LNCAP (cell line): ENCODE measurements around the gene HIVEP3.

Source experiments
- CTCF ChIP-seq: fragments of 450-650 bp; IDR thresholded peaks from 2 replicates; pipeline ENCODE4 v1.5.1; 2017; ENCODE audit warnings: mild to moderate bottlenecking

The HIVEP3 gene

DNA sequence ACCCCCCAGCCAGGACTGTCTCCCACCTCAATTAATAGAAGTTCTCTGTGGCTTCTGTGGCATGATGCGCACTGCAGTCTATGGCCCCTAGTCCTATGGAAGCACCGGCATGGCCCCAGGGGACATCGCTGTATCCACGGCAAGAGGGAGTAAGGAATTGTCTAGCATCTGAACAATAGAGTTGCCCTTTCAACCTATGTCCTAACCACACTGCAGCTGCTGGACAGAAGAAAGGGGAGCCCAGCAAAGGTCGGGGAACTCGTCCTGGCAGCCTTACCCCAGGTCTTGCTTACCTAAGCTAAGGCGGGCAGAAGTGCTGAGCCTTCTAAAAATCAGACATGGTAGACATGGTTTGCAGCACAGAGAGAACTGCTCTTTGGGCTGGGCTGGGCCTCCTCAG is 330.9 kb downstream of the HIVEP3 start:
- no peak for TF ChIP-seq CTCF

GRCh38 chr1:41586230-41586629 is 332.5 kb downstream of the HIVEP3 start:
- TF ChIP-seq CTCF, result no peak

DNA sequence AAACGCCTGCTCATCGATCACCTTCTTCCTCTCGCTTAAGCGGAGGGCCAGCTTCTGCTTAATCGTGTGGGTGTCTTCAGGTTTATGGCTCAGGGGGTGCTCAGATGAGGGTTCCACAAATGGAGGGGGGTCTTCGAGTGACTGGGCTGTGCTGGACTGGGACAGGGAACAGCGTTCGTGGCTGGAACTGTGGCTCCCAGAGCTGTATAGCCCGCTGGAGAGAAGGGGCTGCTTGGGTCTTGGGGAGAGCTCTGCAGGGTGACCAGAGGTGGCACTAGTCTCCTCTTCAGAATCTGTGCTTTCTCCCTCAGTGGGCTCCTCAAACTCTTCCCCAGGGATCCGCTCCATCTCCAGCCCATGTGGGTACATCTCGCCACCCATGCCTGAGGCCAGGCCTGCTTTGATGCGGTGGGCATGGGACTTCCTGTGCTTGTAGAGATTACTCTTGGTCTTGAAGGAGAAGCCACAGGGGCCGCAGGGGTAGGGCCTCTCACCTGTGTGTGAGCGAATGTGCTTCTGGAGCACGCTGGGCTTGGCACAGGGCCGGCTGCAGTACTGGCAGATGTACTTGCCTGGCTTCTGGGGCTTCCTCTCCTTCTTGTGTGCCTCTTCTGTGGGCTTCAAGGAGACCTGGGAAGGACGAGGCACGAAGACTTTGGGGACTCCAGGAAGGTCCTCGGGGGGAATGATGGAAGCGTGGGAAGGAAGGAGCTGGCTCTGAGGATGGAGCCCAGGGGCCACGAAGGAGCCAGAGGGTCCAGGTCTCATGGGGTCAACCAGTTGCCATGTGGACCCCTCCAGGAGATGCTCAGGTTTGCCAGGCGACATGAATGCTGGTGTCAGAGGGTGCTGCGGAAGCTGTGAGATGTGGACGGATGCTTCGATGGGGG is 334.8 kb downstream of the HIVEP3 start:
- TF ChIP-seq CTCF, result no peak

- TF ChIP-seq CTCF, result no peak
Observed at GRCh38 chr1:41582851-41583657, 335.7 kb downstream of the HIVEP3 start.

GRCh38 chr1:41582351-41582750 is 336.4 kb downstream of the HIVEP3 start:
- TF ChIP-seq CTCF, result no peak

DNA sequence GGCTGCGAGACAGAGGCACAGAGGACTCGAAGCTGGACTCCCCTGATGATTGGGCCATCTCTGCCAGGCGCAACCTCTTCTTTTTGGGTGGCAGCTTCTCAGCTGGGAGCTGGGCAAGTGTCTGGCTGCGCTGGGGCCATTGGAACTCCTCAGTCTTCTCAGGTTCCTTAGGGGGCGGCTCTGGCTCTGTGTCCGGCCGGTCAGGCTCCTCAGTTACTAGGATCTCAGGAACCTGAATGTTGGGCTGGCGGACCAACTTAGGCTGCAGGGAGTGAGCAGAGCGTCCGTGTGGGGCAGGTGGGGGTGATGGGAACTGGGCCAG is 336.8 kb downstream of the HIVEP3 start:
- TF ChIP-seq CTCF, result no peak

DNA sequence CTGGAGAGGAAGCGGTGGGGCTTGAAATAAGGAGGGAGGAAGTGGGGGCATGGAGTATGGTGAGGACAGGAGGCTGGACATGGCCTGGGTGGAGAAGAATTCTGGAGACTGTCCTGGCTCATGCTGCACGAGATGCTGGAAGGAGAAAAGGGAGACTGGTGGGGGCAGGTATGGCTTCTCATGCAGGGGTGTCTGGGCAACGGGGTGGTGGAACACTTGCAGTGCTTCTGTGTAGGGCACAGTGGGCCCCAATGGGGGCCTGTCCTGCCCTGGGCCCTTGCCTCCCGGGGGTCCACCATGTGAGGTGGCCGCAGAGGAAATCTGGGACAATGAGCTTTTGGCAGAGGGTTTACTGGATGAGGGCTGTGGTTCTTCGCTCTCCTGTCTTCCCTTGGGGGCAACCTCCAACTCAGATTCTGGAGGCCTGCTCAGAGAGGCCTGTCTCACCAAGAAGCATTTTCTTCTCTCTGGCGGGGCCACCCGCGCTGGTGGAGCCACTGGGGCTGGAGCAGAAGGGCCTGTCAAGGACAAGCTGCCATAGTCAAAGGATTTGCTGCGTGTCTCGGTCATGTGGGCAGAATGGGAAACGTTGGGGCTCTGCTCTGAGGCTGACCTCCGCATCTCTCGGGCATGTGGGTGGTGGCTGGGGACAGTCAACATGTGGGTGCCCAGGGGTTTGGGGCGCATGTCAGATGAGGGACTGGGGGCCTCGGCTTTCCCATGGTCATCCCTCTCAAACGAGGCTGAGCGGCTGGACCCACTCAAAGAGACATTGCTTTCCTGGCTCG is 337.3 kb downstream of the HIVEP3 start:
- TF ChIP-seq CTCF, result no peak
